DOHH2 (cell line): Measurements from ENCODE around the gene COQ10A.

Experiments
- H3F3A ChIP-seq: fragments of 200-600 bp; sonication (generic), shearing (Covaris generic); 2 replicates; pipeline ENCODE4 v1.6.0; 2016; ENCODE audit warnings: antibody characterized with exemption, mild to moderate bottlenecking; ENCODE audit not compliant: control insufficient read depth, insufficient read depth
- H3K27ac ChIP-seq: fragments of 200-600 bp; sonication (generic); 2 replicates; pipeline ENCODE4 v1.5.1; 2014; ENCODE audit warnings: low read depth, mild to moderate bottlenecking, low read length, moderate library complexity
- H3K27me3 ChIP-seq: fragments of 200-600 bp; sonication (generic); 2 replicates; pipeline ENCODE4 v1.6.1; 2014; ENCODE audit warnings: mild to moderate bottlenecking, low read length, mixed read lengths; ENCODE audit not compliant: control insufficient read depth
- H3K36me3 ChIP-seq: fragments of 200-600 bp; sonication (generic); 2 replicates; pipeline ENCODE4 v1.6.1; 2014; ENCODE audit warnings: mild to moderate bottlenecking, low read length, moderate library complexity, mixed read lengths; ENCODE audit not compliant: control insufficient read depth
- H3K4me1 ChIP-seq: fragments of 200-600 bp; sonication (generic); 2 replicates; pipeline ENCODE4 v1.6.1; 2014; ENCODE audit warnings: mild to moderate bottlenecking, low read length, mixed read lengths; ENCODE audit not compliant: control insufficient read depth
- H3K4me2 ChIP-seq: fragments of 200-600 bp; sonication (generic); 2 replicates; pipeline ENCODE4 v1.6.0; 2014; ENCODE audit warnings: mild to moderate bottlenecking, low read length, moderate library complexity
- H3K4me3 ChIP-seq: fragments of 200-600 bp; sonication (generic); 2 replicates; pipeline ENCODE4 v1.5.1; 2014; ENCODE audit warnings: mild to moderate bottlenecking, low read length, mixed read lengths
- H3K79me2 ChIP-seq: fragments of 200-600 bp; sonication (generic); 2 replicates; pipeline ENCODE4 v1.6.1; 2014; ENCODE audit warnings: mild to moderate bottlenecking, low read length, mixed read lengths; ENCODE audit not compliant: control insufficient read depth
- H3K9me2 ChIP-seq: fragments of 200-600 bp; sonication (generic); replicated peaks from 2 replicates; pipeline ENCODE4 v1.6.1; 2014; ENCODE audit warnings: mild to moderate bottlenecking, low read length, mixed read lengths; ENCODE audit not compliant: control insufficient read depth
- H3K9me3 ChIP-seq: fragments of 200-600 bp; sonication (generic); 2 replicates; pipeline ENCODE4 v1.6.1; 2014; ENCODE audit warnings: antibody characterized with exemption, low read length, mixed read lengths; ENCODE audit not compliant: control insufficient read depth, insufficient read depth
- H4K20me1 ChIP-seq: fragments of 200-600 bp; sonication (generic); 2 replicates; pipeline ENCODE4 v1.6.0; 2014; ENCODE audit warnings: low read depth, mild to moderate bottlenecking, antibody characterized with exemption, low read length, moderate library complexity; ENCODE audit not compliant: control insufficient read depth, insufficient read depth
- EZH2phosphoT487 ChIP-seq: fragments of 200-600 bp; sonication (generic); IDR thresholded peaks from 2 replicates; pipeline ENCODE4 v1.6.1; 2017; ENCODE audit warnings: borderline replicate concordance, mild to moderate bottlenecking, antibody characterized with exemption, low read length, moderate library complexity, mixed read lengths
- TF ChIP-seq, protein P1 (sequence below): fragments of 200-600 bp; sonication (generic); IDR thresholded peaks from one replicate; pipeline ENCODE4 v1.5.1; 2014; ENCODE audit warnings: antibody characterized with exemption, mild to moderate bottlenecking, low read depth, low read length; ENCODE audit not compliant: poor library complexity, severe bottlenecking

COQ10A gene

DNA sequence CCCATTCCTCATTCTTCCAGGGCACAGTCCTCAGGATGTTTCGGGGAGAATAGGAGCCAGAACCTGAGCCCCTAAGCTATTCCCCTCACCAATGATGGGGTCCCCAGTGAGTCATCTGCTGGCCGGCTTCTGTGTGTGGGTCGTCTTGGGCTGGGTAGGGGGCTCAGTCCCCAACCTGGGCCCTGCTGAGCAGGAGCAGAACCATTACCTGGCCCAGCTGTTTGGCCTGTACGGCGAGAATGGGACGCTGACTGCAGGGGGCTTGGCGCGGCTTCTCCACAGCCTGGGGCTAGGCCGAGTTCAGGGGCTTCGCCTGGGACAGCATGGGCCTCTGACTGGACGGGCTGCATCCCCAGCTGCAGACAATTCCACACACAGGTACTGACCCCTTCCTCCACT, 35.6 kb upstream of the COQ10A start:
- Histone ChIP-seq H3K27me3 (no peaks in the 10 kb centered on the region), H4K20me1 (no peaks in the 10 kb centered on the region), H3K36me3 (peaks cover 4% of the 10 kb centered on the region; the same call in 1 of the 2 replicates), H3F3A (no peaks in the 10 kb centered on the region), H3K27ac (no peak overlapping the region), H3K4me2 (no peak overlapping the region), H3K9me2 (no peaks in the 10 kb centered on the region), H3K4me1 (peaks cover 3% of the 10 kb centered on the region; the same call in 1 of the 2 replicates), H3K4me3 (no peak overlapping the region), H3K79me2 (no peaks in the 10 kb centered on the region), H3K9me3 (no peaks in the 10 kb centered on the region)
- no peak for TF ChIP-seq EZH2phosphoT487
- TF ChIP-seq, protein P1, sequence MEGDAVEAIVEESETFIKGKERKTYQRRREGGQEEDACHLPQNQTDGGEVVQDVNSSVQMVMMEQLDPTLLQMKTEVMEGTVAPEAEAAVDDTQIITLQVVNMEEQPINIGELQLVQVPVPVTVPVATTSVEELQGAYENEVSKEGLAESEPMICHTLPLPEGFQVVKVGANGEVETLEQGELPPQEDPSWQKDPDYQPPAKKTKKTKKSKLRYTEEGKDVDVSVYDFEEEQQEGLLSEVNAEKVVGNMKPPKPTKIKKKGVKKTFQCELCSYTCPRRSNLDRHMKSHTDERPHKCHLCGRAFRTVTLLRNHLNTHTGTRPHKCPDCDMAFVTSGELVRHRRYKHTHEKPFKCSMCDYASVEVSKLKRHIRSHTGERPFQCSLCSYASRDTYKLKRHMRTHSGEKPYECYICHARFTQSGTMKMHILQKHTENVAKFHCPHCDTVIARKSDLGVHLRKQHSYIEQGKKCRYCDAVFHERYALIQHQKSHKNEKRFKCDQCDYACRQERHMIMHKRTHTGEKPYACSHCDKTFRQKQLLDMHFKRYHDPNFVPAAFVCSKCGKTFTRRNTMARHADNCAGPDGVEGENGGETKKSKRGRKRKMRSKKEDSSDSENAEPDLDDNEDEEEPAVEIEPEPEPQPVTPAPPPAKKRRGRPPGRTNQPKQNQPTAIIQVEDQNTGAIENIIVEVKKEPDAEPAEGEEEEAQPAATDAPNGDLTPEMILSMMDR, result no peak

DNA sequence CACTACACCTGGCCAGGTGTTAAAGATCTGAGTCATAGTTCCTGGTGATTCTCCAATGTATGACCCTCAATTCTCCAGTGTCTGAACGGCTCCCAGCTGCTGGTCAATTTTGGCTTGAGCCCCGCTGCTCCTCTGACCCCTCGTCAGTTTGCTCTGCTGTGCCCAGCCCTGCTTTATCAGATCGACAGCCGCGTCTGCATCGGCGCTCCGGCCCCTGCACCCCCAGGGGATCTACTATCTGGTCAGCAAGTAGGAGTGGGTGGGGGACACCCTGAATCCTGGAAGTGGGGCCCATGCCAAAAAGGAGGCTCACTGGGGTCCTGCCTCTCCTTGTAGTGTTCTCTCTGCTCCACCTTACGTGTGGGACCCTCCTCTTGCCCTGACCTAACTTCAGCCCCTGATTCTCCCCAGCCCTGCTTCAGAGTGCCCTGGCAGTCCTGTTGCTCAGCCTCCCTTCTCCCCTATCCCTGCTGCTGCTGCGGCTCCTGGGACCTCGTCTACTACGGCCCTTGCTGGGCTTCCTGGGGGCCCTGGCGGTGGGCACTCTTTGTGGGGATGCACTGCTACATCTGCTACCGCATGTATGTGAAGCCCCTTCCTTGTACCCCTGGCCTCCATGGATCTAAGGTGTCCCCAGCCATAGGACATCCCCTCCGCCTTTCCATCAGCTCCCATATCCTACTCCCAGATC, 31.9 kb upstream of the COQ10A start:
- H3K4me2 ChIP-seq, result no peak overlapping the region
- H4K20me1 ChIP-seq, result no peaks in the 10 kb centered on the region
- H3F3A ChIP-seq, result no peaks in the 10 kb centered on the region
- H3K79me2 ChIP-seq, result no peaks in the 10 kb centered on the region
- H3K9me3 ChIP-seq, result no peaks in the 10 kb centered on the region
- no peaks in the 10 kb centered on the region for H3K9me2 ChIP-seq
- no peak for TF ChIP-seq EZH2phosphoT487
- TF ChIP-seq, protein P1, result no peak
- H3K4me3 ChIP-seq, result no peak overlapping the region
- peaks cover 3% of the 10 kb centered on the region; the same call in 1 of the 2 replicates for H3K4me1 ChIP-seq
- no peak overlapping the region for H3K27ac ChIP-seq
- no peaks in the 10 kb centered on the region for H3K36me3 ChIP-seq
- H3K27me3 ChIP-seq, result no peaks in the 10 kb centered on the region

DNA sequence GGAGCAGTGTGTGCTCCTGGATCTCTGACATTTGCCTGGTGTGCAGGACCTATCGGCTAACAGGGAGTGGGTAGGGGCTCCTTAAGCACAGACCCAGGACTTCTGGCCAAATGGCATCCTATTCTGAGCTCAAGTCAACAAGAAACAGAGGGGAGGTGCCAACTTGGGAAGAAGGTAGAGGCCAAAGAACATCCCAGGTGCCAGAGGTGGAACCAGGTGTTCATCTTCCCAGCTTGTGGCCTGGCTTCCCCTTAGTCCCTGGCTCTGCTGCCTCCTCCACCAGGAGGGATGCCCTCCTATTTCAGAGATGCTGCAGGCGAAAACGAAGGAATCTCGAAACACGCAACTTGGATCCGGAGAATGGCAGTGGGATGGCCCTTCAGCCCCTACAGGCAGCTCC, 30.7 kb upstream of the COQ10A start:
- Histone ChIP-seq H3K9me3 (no peaks in the 10 kb centered on the region), H3K27ac (no peak overlapping the region), H3K36me3 (peaks cover 5% of the 10 kb centered on the region; the same call in 1 of the 2 replicates), H3K79me2 (no peaks in the 10 kb centered on the region), H3K4me1 (no peaks in the 10 kb centered on the region), H3K4me3 (no peak overlapping the region), H3K4me2 (no peak overlapping the region), H3F3A (no peaks in the 10 kb centered on the region), H3K9me2 (no peaks in the 10 kb centered on the region), H3K27me3 (no peaks in the 10 kb centered on the region), H4K20me1 (no peaks in the 10 kb centered on the region)
- no peak for TF ChIP-seq EZH2phosphoT487
- TF ChIP-seq, protein P1, result no peak
